ENCODE data around the gene CAMSAP1. TPM values are rescaled to one million over a fixed set of nuclear protein-coding genes. Genes with fewer than 3 reads are reported as not detected.

CAMSAP1 gene
- total RNA-seq, 1 donor from 2014 or later = 35.5 TPM

- no peak for TF ChIP-seq CTCF (IDR thresholded peaks at IDR 0.05)
- no peaks in the 10 kb centered on the region for H3K27me3 Mint-ChIP-seq (ENCODE audit: low read depth)
- H3K4me3 Mint-ChIP-seq (ENCODE audit: unreplicated experiment) = no peak overlapping the region
- DNase-seq (ENCODE audit: low spot score) = no peak
- H3K27ac Mint-ChIP-seq (ENCODE audit: unreplicated experiment) = no peak overlapping the region
- peaks cover under 1% of the 10 kb centered on the region for H3K36me3 Mint-ChIP-seq (ENCODE audit: low read depth)
- H3K4me1 Mint-ChIP-seq (ENCODE audit: low read depth) = peaks cover 14% of the 10 kb centered on the region
- H3K9me3 Mint-ChIP-seq (ENCODE audit: low read depth) = peaks cover under 1% of the 10 kb centered on the region
Observed at GRCh38 chr9:135833864-135834263, 73.5 kb downstream of the CAMSAP1 start.

- DNase-seq (ENCODE audit: low spot score) = no peak
- H3K36me3 Mint-ChIP-seq (ENCODE audit: low read depth) = peaks cover 16% of the 10 kb centered on the region
- H3K27ac Mint-ChIP-seq (ENCODE audit: unreplicated experiment) = peak overlapping the region; percentile 32
- peaks cover 14% of the 10 kb centered on the region for H3K4me1 Mint-ChIP-seq (ENCODE audit: low read depth)
- no peak for TF ChIP-seq CTCF (IDR thresholded peaks at IDR 0.05)
- H3K9me3 Mint-ChIP-seq (ENCODE audit: low read depth) = peaks cover 7% of the 10 kb centered on the region
- no peaks in the 10 kb centered on the region for H3K27me3 Mint-ChIP-seq (ENCODE audit: low read depth)
- H3K4me3 Mint-ChIP-seq (ENCODE audit: unreplicated experiment) = no peak overlapping the region
Observed at GRCh38 chr9:135830496-135830895, 76.8 kb downstream of the CAMSAP1 start.

GRCh38 chr9:135828656-135829055, 78.7 kb downstream of the CAMSAP1 start:
- DNase-seq (ENCODE audit: low spot score) = no peak
- TF ChIP-seq CTCF (IDR thresholded peaks at IDR 0.05) = no peak
- Mint-ChIP-seq H3K9me3 (ENCODE audit: low read depth) (peaks cover 7% of the 10 kb centered on the region), H3K27ac (ENCODE audit: unreplicated experiment) (no peak overlapping the region), H3K27me3 (ENCODE audit: low read depth) (no peaks in the 10 kb centered on the region), H3K4me3 (ENCODE audit: unreplicated experiment) (no peak overlapping the region), H3K36me3 (ENCODE audit: low read depth) (peaks cover 19% of the 10 kb centered on the region), H3K4me1 (ENCODE audit: low read depth) (peaks cover 14% of the 10 kb centered on the region)

GRCh38 chr9:135827866-135828580, 79.3 kb downstream of the CAMSAP1 start:
- H3K27ac Mint-ChIP-seq (ENCODE audit: unreplicated experiment) = no peak overlapping the region
- no peaks in the 10 kb centered on the region for H3K27me3 Mint-ChIP-seq (ENCODE audit: low read depth)
- peaks cover 7% of the 10 kb centered on the region for H3K9me3 Mint-ChIP-seq (ENCODE audit: low read depth)
- H3K36me3 Mint-ChIP-seq (ENCODE audit: low read depth) = peaks cover 23% of the 10 kb centered on the region
- peak; percentile 86 for DNase-seq (ENCODE audit: low spot score)
- H3K4me3 Mint-ChIP-seq (ENCODE audit: unreplicated experiment) = no peak overlapping the region
- TF ChIP-seq CTCF (IDR thresholded peaks at IDR 0.05) = no peak
- peaks cover 14% of the 10 kb centered on the region for H3K4me1 Mint-ChIP-seq (ENCODE audit: low read depth)

GRCh38 chr9:135827301-135827700, 80.0 kb downstream of the CAMSAP1 start:
- peaks cover 29% of the 10 kb centered on the region for H3K36me3 Mint-ChIP-seq (ENCODE audit: low read depth)
- DNase-seq (ENCODE audit: low spot score) = peak; percentile 37
- no peak for TF ChIP-seq CTCF (IDR thresholded peaks at IDR 0.05)
- peaks cover 7% of the 10 kb centered on the region for H3K9me3 Mint-ChIP-seq (ENCODE audit: low read depth)
- no peaks in the 10 kb centered on the region for H3K27me3 Mint-ChIP-seq (ENCODE audit: low read depth)
- no peak overlapping the region for H3K4me3 Mint-ChIP-seq (ENCODE audit: unreplicated experiment)
- peaks cover 14% of the 10 kb centered on the region for H3K4me1 Mint-ChIP-seq (ENCODE audit: low read depth)
- H3K27ac Mint-ChIP-seq (ENCODE audit: unreplicated experiment) = no peak overlapping the region
